Measurements from ENCODE around the gene DYNC2H1.

DNA sequence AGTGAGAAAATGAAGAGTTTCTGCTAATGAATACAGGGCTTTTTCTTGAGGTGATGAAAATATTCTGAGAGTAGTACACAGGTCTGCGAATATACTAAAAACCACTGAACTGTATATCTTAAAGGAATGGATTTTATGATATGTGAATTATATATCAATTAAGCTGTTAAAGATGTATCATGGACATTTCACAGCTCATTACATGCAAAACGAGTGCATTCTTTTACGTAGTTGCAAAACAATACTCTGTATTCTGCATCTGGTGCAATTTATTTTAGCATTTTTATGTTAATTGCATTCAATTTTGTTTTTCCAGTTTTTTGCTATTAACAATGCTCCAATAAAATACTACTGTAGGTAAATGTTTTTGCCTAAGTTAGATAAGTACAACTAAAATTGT lies 411.6 kb downstream of the DYNC2H1 start:
- no peak for TF ChIP-seq CTCF (IDR thresholded peaks at IDR 0.05; ENCODE audit: borderline replicate concordance, extremely low read depth, low read length, poor library complexity, severe bottlenecking)
- TF ChIP-seq EZH2 (IDR thresholded peaks at IDR 0.05; ENCODE audit: borderline replicate concordance, low read depth, low read length, severe bottlenecking): no peak
